ENCODE results near the gene HELZ. TPM values are rescaled to one million over a fixed set of nuclear protein-coding genes. Genes with fewer than 3 reads are reported as not detected.

The HELZ gene
- total RNA-seq, 4 donors from 2014 or later, result 14.7 to 122 (median 45.9) TPM

- Histone ChIP-seq H3K36me3 (no peaks in the 10 kb centered on the region), H3K27me3 (no peaks in the 10 kb centered on the region), H3K27ac (no peak overlapping the region), H3K9me3 (no peaks in the 10 kb centered on the region), H3K4me3 (no peak overlapping the region), H3K4me1 (no peaks in the 10 kb centered on the region)
- TF ChIP-seq POLR2A (IDR thresholded peaks at IDR 0.05), result no peak
- TF ChIP-seq, protein P1, sequence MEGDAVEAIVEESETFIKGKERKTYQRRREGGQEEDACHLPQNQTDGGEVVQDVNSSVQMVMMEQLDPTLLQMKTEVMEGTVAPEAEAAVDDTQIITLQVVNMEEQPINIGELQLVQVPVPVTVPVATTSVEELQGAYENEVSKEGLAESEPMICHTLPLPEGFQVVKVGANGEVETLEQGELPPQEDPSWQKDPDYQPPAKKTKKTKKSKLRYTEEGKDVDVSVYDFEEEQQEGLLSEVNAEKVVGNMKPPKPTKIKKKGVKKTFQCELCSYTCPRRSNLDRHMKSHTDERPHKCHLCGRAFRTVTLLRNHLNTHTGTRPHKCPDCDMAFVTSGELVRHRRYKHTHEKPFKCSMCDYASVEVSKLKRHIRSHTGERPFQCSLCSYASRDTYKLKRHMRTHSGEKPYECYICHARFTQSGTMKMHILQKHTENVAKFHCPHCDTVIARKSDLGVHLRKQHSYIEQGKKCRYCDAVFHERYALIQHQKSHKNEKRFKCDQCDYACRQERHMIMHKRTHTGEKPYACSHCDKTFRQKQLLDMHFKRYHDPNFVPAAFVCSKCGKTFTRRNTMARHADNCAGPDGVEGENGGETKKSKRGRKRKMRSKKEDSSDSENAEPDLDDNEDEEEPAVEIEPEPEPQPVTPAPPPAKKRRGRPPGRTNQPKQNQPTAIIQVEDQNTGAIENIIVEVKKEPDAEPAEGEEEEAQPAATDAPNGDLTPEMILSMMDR (IDR thresholded peaks at IDR 0.05), result no peak
- DNase-seq, result no peak
- intact Hi-C loops (cut with DNase I; ENCODE audit: low total_unique reads), result no loop called here
These were observed 168.7 kb downstream of the HELZ start for GRCh38 chr17:67076290-67076689.

DNA sequence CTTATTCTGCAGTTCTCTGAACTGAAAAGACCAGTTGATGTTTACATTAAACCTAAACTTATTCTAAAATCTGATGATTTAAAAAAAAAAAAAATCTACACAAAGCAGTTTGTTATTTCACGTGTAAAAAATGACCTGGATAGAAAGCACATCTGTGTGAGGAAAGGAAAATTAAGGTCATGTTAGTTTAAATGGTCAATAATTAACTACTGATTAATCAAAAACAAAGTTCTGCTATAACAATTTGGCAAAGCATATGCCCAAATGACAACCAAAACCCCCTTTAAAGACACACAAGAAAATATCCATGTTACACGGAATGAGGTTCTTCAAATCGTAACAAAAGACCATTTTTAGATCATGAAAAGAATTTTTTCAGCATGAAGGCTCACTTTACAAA, 170.2 kb downstream of the HELZ start:
- intact Hi-C loops (cut with DNase I; ENCODE audit: low total_unique reads), result no loop called here
- Histone ChIP-seq H3K27me3 (no peaks in the 10 kb centered on the region), H3K27ac (no peak overlapping the region), H3K9me3 (no peaks in the 10 kb centered on the region), H3K36me3 (no peaks in the 10 kb centered on the region), H3K4me1 (no peaks in the 10 kb centered on the region), H3K4me3 (no peak overlapping the region)
- DNase-seq, result no peak
- TF ChIP-seq, protein P1 (IDR thresholded peaks at IDR 0.05), result no peak
- TF ChIP-seq POLR2A (IDR thresholded peaks at IDR 0.05), result no peak

DNA sequence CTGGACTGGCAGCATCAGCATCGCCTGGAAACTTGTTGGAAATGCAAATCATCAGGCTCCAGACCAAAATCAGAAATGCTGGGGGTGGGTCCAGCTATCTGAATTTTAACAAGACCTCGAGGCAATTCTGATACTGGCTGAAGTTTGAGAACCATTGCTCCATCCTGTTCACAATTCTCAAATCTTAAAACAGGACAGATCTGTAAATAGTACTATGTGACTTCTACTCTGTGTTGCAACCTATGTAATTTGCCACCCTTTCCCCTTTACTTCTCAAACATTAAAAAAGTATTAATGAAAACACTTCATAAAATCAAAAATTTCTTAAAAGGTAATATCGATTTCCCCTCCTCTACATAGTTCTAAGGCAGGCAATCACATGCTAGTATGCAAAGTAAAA, 172.1 kb downstream of the HELZ start:
- Histone ChIP-seq H3K36me3 (no peaks in the 10 kb centered on the region), H3K9me3 (no peaks in the 10 kb centered on the region), H3K4me1 (no peaks in the 10 kb centered on the region), H3K4me3 (no peak overlapping the region), H3K27ac (no peak overlapping the region), H3K27me3 (no peaks in the 10 kb centered on the region)
- DNase-seq, result no peak
- no peak for TF ChIP-seq POLR2A (IDR thresholded peaks at IDR 0.05)
- TF ChIP-seq, protein P1 (IDR thresholded peaks at IDR 0.05), result no peak
- intact Hi-C loops (cut with DNase I; ENCODE audit: low total_unique reads), result no loop called here

- TF ChIP-seq POLR2A (IDR thresholded peaks at IDR 0.05), result no peak
- TF ChIP-seq, protein P1 (IDR thresholded peaks at IDR 0.05), result no peak
- no peaks in the 10 kb centered on the region for H3K9me3 ChIP-seq
- H3K36me3 ChIP-seq, result no peaks in the 10 kb centered on the region
- H3K4me3 ChIP-seq, result no peak overlapping the region
- no peak overlapping the region for H3K27ac ChIP-seq
- no peaks in the 10 kb centered on the region for H3K4me1 ChIP-seq
- intact Hi-C loops (cut with DNase I; ENCODE audit: low total_unique reads), result no loop called here
- no peaks in the 10 kb centered on the region for H3K27me3 ChIP-seq
- DNase-seq, result no peak
These were observed 173.4 kb downstream of the HELZ start for GRCh38 chr17:67071595-67071994.

DNA sequence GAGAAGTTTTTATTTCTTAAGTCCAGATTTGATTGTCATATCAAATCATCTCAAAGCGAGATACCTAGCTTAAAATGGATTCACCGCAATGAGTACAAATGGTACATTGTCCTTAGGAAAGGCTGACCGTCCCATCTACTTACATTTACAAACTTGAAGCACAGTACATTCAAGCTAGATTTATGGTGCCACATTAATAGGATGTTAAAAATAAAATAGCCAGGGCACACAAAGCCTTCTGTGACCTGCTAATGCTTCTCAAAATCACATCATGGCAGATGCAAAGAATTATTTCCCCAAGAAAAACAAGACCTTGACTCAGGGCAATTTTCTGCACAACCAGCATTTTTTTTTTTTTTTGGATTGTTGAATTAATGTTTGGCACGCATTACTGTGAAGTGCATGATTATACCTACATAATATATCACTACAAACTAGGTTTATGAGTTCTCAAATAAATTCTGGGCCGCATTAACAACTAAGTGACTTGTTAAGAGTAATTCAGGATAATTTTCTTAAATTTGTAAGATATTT, 175.3 kb downstream of the HELZ start:
- intact Hi-C loops (cut with DNase I; ENCODE audit: low total_unique reads), result no loop called here
- no peak for TF ChIP-seq POLR2A (IDR thresholded peaks at IDR 0.05)
- TF ChIP-seq, protein P1 (IDR thresholded peaks at IDR 0.05), result no peak
- H3K4me1 ChIP-seq, result no peaks in the 10 kb centered on the region
- H3K27me3 ChIP-seq, result no peaks in the 10 kb centered on the region
- no peak overlapping the region for H3K27ac ChIP-seq
- no peak overlapping the region for H3K4me3 ChIP-seq
- DNase-seq, result no peak
- H3K9me3 ChIP-seq, result no peaks in the 10 kb centered on the region
- H3K36me3 ChIP-seq, result no peaks in the 10 kb centered on the region
